Spinal cord (tissue), 10 donors: ENCODE data around the gene DDX17. TPM values are rescaled to one million over a fixed set of nuclear protein-coding genes. Genes with fewer than 3 reads are reported as not detected.
A peak's percentile ranks its signal among the peaks of the same experiment; 100 is the strongest.

Experiments
- DNase-seq, 6 donors: peaks; one replicate each; pipeline versions ENCODE4 v3.0.0 to v3.0.0-alpha.2; 2013 to 2015; ENCODE audit warnings: low spot score in 6 of 6, low read depth in 4 of 6
- H3K27ac ChIP-seq: one replicate; pipeline ENCODE4 v1.5.1; 2013; ENCODE audit warnings: low read depth, low read length, control low read depth
- H3K27me3 ChIP-seq: one replicate; pipeline ENCODE4 v1.6.1; 2013; ENCODE audit warnings: low read length; ENCODE audit not compliant: control insufficient read depth, insufficient read depth
- H3K36me3 ChIP-seq: one replicate; pipeline ENCODE4 v1.6.1; 2013; ENCODE audit warnings: low read length; ENCODE audit not compliant: control insufficient read depth, insufficient read depth
- H3K4me1 ChIP-seq: one replicate; pipeline ENCODE4 v1.6.1; 2013; ENCODE audit warnings: low read length; ENCODE audit not compliant: control insufficient read depth, insufficient read depth
- H3K4me3 ChIP-seq: one replicate; pipeline ENCODE4 v1.5.1; 2013; ENCODE audit warnings: low read depth, low read length, control low read depth
- H3K9me3 ChIP-seq: one replicate; pipeline ENCODE4 v1.6.1; 2013; ENCODE audit warnings: low read length; ENCODE audit not compliant: control insufficient read depth, insufficient read depth
- WGBS: methylation state at CpG from one replicate; pipeline ENCODE4 v1.1.5; 2013; ENCODE audit warnings: missing lambda C conversion rate; ENCODE audit not compliant: insufficient coverage; 5-methylcytosine and 5-hydroxymethylcytosine counted together
- polyA plus RNA-seq, 2 donors: library from polyadenylated mRNA; unstranded; fragments of 120-200 nt; gene quantifications; one replicate each; pipeline ENCODE4 v1.2.1, GENCODE V29; 2013; ENCODE audit not compliant: insufficient read length in 2 of 2
- total RNA-seq, 2 donors: library from RNA; depleted of rRNA in 1 of 2; stranded (reverse); fragments of 120-200 nt in 1 of 2; fragments of >200 nt in 1 of 2; gene quantifications; one replicate each; pipeline versions ENCODE4 v1.2.3 to v1.2.4, GENCODE V29; 2013 to 2014
- donor health status: healthy.

Gene DDX17
- total and polyA plus RNA-seq, 4 donors = 546 to 606 (median 578) TPM

- Histone ChIP-seq H3K9me3 (no peaks in the 10 kb centered on the region), H3K4me1 (peaks cover 41% of the 10 kb centered on the region), H3K4me3 (no peak overlapping the region), H3K36me3 (no peaks in the 10 kb centered on the region), H3K27me3 (peaks cover 14% of the 10 kb centered on the region), H3K27ac (no peak overlapping the region)
- WGBS = 65% methylated on average over 8 of the region's 8 CpGs
- DNase-seq = no peak
Observed at GRCh38 chr22:38460426-38460840, 45.7 kb downstream of the DDX17 start.

DNA sequence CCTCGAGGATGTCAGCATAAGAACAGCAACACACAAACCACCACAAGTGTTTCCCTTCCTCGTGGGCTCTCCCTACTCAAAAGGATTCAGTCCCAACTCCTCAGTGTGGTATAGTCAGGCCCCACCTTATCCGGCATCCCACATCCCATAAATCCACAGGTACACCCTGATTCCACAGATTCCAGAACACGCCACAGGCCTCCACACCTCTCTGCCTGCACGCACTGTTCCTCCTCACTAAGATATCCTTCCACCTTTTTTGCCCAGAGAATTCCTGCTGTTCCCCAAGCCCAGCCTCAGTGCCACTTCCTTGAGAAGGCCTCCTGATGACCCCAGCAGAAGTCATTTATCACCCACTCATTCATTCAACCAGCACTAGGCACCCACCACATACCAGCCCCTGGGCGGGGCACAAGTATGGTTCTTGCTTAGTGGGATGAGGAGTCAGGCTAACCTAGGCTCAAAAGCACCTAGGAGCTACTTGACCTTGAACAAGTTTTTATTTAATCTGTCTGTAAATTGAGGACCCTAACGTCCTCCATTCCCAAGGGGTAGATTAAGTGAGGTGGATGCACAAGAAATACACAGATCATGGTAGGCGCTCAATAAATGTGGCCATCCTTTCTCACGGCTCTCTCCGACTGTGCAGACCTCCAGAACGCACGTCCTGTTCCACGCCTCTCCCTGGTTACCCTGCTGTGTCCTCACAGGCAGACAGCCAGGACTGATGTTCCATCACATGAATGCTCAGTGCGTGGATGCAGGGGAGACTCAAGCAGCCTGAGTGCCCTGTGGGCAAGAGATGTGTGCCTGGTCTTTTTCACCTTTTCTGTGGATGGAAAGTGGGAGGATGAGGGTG is 49.0 kb downstream of the DDX17 start:
- Histone ChIP-seq H3K4me1 (peaks cover 50% of the 10 kb centered on the region), H3K4me3 (no peak overlapping the region), H3K27me3 (peaks cover 32% of the 10 kb centered on the region), H3K27ac (no peak overlapping the region), H3K36me3 (no peaks in the 10 kb centered on the region), H3K9me3 (no peaks in the 10 kb centered on the region)
- 64% methylated on average over 12 of the region's 14 CpGs for WGBS
- peak in 2 of 6 donors; percentile 47 to 49 for DNase-seq

DNA sequence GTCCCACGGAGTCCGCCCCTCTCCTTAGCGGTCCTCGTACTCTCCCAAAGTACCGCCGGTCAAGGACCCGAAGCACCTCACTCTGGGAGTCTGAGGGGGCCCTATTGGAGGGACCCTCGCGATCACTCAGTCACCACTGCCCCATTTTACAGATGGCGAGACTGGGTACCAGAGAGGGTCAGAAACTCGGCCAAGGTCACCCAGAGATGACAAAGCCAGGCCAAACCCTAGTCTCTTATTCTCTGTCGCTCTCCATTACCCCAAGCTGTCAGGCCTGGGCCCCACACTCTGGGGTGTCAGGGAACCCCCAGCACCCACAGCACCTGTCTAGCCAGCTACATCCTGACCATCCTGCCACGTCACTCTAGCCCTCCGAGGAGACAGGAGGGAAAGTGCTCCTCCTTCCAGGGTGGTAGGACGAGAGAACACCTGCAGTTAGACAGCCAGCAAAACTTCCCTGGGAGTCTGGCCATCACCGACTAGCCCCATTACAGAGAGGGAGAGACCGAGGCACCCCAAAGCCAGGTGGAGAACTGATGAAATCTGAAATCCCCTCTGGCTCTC is 49.8 kb downstream of the DDX17 start:
- 26% methylated on average over 15 of the region's 17 CpGs for WGBS
- peaks cover 46% of the 10 kb centered on the region for H3K4me1 ChIP-seq

GRCh38 chr22:38455530-38456271 is 50.4 kb downstream of the DDX17 start:
- H3K27ac ChIP-seq = no peak overlapping the region
- no peaks in the 10 kb centered on the region for H3K36me3 ChIP-seq
- H3K4me1 ChIP-seq = peaks cover 40% of the 10 kb centered on the region
- peak overlapping the region; percentile 5 for H3K4me3 ChIP-seq
- peak in 5 of 6 donors; percentile 35 to 89 (median 42) for DNase-seq
- H3K27me3 ChIP-seq = peaks cover 36% of the 10 kb centered on the region
- WGBS = under 1% methylated on average over 71 of the region's 90 CpGs
- no peaks in the 10 kb centered on the region for H3K9me3 ChIP-seq

More for the DNA sequence above, 49.8 kb downstream of the DDX17 start:
- Histone ChIP-seq H3K9me3 (no peaks in the 10 kb centered on the region), H3K36me3 (no peaks in the 10 kb centered on the region), H3K27me3 (peaks cover 36% of the 10 kb centered on the region), H3K27ac (no peak overlapping the region), H3K4me3 (no peak overlapping the region)
- DNase-seq = no peak

GRCh38 chr22:38455076-38455529 is 51.0 kb downstream of the DDX17 start, which contains the start of gene KCNJ4:
KCNJ4 (minus strand) TSS chr22:38455199; CDS start chr22:38428132, 27,067 bp downstream.
- WGBS = 0% methylated on average over 76 of the region's 76 CpGs
- H3K27me3 ChIP-seq = peaks cover 40% of the 10 kb centered on the region
- H3K4me3 ChIP-seq = peak within 1 kb of the TSS; percentile 5
- H3K36me3 ChIP-seq = no peaks in the 10 kb centered on the region
- peaks cover 36% of the 10 kb centered on the region for H3K4me1 ChIP-seq
- no peaks in the 10 kb centered on the region for H3K9me3 ChIP-seq
- no peak within 1 kb of the TSS for H3K27ac ChIP-seq
- DNase-seq = no peak

GRCh38 chr22:38454353-38455075 is 51.6 kb downstream of the DDX17 start:
- H3K27me3 ChIP-seq = peaks cover 42% of the 10 kb centered on the region
- no peak overlapping the region for H3K4me3 ChIP-seq
- H3K36me3 ChIP-seq = peaks cover under 1% of the 10 kb centered on the region
- no peak for DNase-seq
- WGBS = 1% methylated on average over 59 of the region's 67 CpGs
- H3K9me3 ChIP-seq = no peaks in the 10 kb centered on the region
- H3K4me1 ChIP-seq = peaks cover 32% of the 10 kb centered on the region
- no peak overlapping the region for H3K27ac ChIP-seq

- Histone ChIP-seq H3K27ac (no peak overlapping the region), H3K9me3 (no peaks in the 10 kb centered on the region), H3K36me3 (peaks cover 2% of the 10 kb centered on the region), H3K27me3 (peaks cover 42% of the 10 kb centered on the region), H3K4me3 (no peak overlapping the region), H3K4me1 (peaks cover 32% of the 10 kb centered on the region)
- no peak for DNase-seq
- no CpG with 5 or more reads among the region's 3 CpGs for whole genome bisulfite sequencing
Observed at GRCh38 chr22:38453996-38454352, 52.1 kb downstream of the DDX17 start.

DNA sequence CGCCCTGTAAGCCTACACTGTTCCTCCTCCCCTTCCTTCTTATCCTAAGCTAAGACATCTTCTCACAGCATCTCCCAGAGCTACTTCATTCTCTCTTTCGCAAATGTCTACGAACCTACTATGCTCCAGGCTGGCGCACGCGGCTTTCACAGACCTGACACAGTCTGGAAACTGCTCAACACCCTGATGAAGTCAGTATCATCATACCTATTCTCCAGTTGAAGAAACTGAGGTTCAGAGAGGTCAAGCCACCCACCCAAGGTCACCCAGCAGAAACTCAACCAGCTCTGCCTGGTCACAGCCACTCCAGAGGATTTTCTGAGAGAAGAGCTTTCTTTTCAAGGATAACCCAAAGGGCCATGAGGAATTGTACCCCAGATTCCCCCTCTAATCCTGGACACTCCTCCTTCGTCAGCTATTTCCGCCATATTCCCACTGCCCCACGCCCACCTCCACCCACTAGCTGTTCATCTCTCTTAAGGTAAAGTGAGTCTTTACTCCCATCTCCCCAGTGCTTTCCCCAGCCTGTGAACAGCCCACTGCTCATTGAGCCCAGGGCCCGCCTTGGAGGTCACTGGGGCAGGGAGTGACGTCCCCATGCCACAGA is 52.9 kb downstream of the DDX17 start:
- peaks cover 32% of the 10 kb centered on the region for H3K4me1 ChIP-seq
- no peak overlapping the region for H3K4me3 ChIP-seq
- H3K27me3 ChIP-seq = peaks cover 42% of the 10 kb centered on the region
- peaks cover 2% of the 10 kb centered on the region for H3K36me3 ChIP-seq
- no peak for DNase-seq
- H3K27ac ChIP-seq = no peak overlapping the region
- 89% methylated on average over 11 of the region's 11 CpGs for WGBS
- H3K9me3 ChIP-seq = no peaks in the 10 kb centered on the region
